GM21515 (cell line): ENCODE data around the gene DIPK2B.

Experiments used
- ATAC-seq: cut with Tn5 transposase; IDR thresholded peaks from one replicate; pipeline ENCODE4 v1.9.1; 2021; ENCODE audit not compliant: unreplicated experiment

DIPK2B gene

DNA sequence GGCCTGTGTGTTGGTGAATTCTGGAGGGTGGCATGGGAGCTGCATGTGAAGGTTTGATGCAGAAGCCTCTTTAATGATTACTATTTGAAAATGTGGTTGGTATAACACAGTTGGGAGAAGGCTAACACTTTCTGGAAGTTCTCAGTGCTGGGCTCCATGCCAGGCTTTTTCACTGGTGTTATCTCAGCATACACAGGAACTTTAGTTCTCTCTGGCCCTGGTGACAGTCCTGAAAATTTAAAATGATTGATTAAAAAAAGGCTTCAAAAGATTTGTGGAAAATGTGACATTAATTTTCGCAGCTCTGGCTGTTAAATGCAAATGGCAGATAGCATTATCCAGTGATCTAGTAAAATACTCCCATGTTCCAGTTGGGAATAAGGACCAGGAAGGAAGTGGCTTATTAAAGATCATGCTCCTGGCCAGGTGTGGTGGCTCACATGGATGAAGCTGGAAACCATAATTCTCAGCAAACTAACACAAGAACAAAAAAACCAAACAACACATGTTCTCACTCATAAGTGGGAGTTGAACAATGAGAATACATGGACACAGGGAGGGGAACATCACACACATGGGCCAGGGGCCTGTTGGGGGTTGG lies 36.6 kb downstream of the DIPK2B start:
- ATAC-seq = no peak

DNA sequence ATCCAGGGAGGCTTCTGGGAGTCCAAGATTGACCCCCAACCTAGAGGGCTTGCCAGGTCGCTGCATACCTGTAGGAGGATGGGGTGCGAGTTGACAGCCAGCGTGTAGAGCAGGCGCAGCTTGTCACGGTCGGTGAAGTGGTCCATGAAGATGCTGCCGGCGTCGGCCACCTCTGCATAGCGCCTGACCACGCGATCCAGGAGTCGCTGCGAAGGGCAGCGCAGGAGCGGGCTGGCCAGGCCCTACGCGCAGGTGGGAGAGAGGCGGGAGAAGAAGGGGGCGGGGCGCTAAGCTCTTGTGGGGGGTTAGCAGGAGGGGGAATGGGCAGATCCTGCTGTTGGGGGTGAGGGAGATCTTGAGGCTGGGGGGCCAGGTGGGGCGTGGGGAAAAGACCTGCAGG lies 43.0 kb downstream of the DIPK2B start:
- ATAC-seq = no peak

DNA sequence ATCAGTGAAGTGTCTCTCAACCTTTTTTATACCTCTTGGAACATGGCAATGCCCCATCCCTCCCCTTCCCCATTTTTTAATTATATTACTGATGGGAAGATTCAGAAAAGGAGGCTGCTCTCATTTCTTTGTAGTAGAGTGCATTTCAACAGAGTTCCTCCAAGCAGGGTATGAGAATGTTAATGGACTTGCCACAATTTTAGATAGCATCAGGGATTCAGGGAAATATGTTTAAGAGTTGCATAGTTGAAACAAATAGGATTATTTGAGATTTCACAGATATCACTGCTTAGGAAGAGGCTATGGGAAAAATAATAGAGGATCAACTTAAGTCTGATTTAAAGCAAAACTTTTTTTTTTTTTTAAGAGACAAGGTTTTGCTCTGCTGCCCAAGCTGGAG lies 46.2 kb downstream of the DIPK2B start:
- no peak for ATAC-seq

DNA sequence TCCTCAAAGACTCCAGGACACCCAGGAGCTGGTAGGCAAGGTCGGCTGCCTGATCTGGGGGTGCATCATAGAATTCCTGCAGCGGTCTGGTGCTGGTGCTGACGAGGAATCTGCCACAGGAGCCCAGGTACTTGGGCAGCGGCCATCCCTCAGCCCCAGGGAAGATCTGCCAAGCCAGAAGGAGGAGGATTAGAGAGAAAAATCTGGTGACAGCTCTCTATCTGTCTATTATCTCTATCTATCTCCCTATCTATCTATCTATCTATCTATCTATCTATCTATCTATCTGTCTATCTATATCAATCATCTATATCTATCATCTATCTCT lies 46.7 kb downstream of the DIPK2B start:
- ATAC-seq = no peak
